Small intestine (tissue), 7 donors: Measurements from ENCODE around the gene ANKRA2. TPM values are rescaled to one million over a fixed set of nuclear protein-coding genes. Genes with fewer than 3 reads are reported as not detected.
A peak's percentile ranks its signal among the peaks of the same experiment; 100 is the strongest.
"Not testable (repeated sequence)": the region's sequence is repeated elsewhere in the genome, so short reads cannot be mapped to it uniquely, and the experiment has no call there.

Experiments
- DNase-seq, 2 donors: peaks; one replicate each; pipeline versions ENCODE4 v3.0.0 to v3.0.0-alpha.2; 2013
- FAIRE-seq: peaks from 2 replicates; lab custom pipeline; 2012; peaks lifted over from hg19 to GRCh38; lab: Jason Lieb, UNC
- H3K27ac ChIP-seq, 3 donors: one replicate each; pipeline ENCODE4 v1.5.1; 2013; ENCODE audit warnings: low read length in 2 of 3, mild to moderate bottlenecking in 2 of 3, control low read depth in 1 of 3, inconsistent platforms in 1 of 3, low read depth in 1 of 3, moderate library complexity in 1 of 3
- H3K27me3 ChIP-seq, 3 donors: one replicate each; pipeline ENCODE4 v1.6.1; 2013; ENCODE audit warnings: low read length in 3 of 3, inconsistent platforms in 1 of 3; ENCODE audit not compliant: control insufficient read depth in 3 of 3, insufficient read depth in 3 of 3
- H3K36me3 ChIP-seq, 3 donors: one replicate each; pipeline ENCODE4 v1.6.1; 2013; ENCODE audit warnings: low read length in 3 of 3, inconsistent platforms in 1 of 3, low read depth in 1 of 3, mild to moderate bottlenecking in 1 of 3, moderate library complexity in 1 of 3; ENCODE audit not compliant: control insufficient read depth in 3 of 3, insufficient read depth in 2 of 3
- H3K4me1 ChIP-seq, 3 donors: one replicate each; pipeline ENCODE4 v1.6.1; 2013; ENCODE audit warnings: low read length in 2 of 3, inconsistent platforms in 1 of 3, low read depth in 1 of 3, mild to moderate bottlenecking in 1 of 3, moderate library complexity in 1 of 3; ENCODE audit not compliant: control insufficient read depth in 3 of 3, insufficient read depth in 2 of 3
- H3K4me3 ChIP-seq, 3 donors: one replicate each; pipeline ENCODE4 v1.5.1; 2013; ENCODE audit warnings: low read length in 3 of 3, control low read depth in 1 of 3, inconsistent platforms in 1 of 3, low read depth in 1 of 3, mild to moderate bottlenecking in 1 of 3, moderate library complexity in 1 of 3
- H3K9me3 ChIP-seq, 2 donors: one replicate each; pipeline ENCODE4 v1.6.1; 2013; ENCODE audit warnings: low read depth in 1 of 2, low read length in 1 of 2; ENCODE audit not compliant: control insufficient read depth in 2 of 2, insufficient read depth in 1 of 2
- WGBS, 3 donors: extraction: QIAGEN DNeasy Blood & Tissue Kit; methylation state at CpG; one replicate each; pipeline ENCODE4 v1.1.7; 2013; 5-methylcytosine and 5-hydroxymethylcytosine counted together
- polyA plus RNA-seq, 4 donors: library from polyadenylated mRNA; stranded (reverse) in 3 of 4; unstranded in 1 of 4; fragments of 200-250 nt in 3 of 4; fragments of 120-200 nt in 1 of 4; gene quantifications; one replicate each; pipeline versions ENCODE4 v1.2.1 to v1.2.3, GENCODE V29; 2013
- donor health status: healthy with polysubstance abuse.
- donor health status: control.
- donor health status: control.
- donor health status: Bipolar disorder and iron deficiency.
- donor health status: healthy.

Gene ANKRA2
- polyA plus RNA-seq, 4 donors, result 9.2 to 37.9 (median 12.0) TPM

- no peaks in the 10 kb centered on the region for H3K27me3 ChIP-seq
- no peaks in the 10 kb centered on the region for H3K36me3 ChIP-seq
- no peak overlapping the region for H3K4me3 ChIP-seq
- H3K9me3 ChIP-seq, result no peaks in the 10 kb centered on the region
- H3K4me1 ChIP-seq, result no peaks in the 10 kb centered on the region
- DNase-seq (no peak), FAIRE-seq (no peak)
- no peak overlapping the region for H3K27ac ChIP-seq
- WGBS, 3 donors, result 68 to 74% (median 73%) methylated on average over 3 of the region's 3 CpGs
Observed at GRCh38 chr5:73525606-73526203, 39.7 kb downstream of the ANKRA2 start.

DNA sequence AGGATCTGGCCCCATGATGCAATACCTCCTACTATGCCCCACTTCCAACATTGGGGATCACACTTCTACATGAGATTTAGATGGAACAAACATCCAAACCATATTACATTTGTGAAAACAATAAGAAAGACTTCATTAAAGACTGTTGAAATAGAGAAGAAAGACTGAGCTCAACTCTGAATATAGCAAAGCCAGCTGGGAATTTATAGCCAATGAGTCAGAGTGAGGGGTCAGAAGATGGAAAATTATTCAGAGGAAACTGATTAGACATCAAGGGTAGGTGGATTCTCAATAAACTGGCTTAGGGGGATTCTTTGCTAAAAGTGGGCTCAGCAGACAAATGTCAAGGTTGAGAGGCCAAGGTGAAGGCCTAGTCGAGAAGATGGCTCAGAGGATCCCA lies 41.6 kb downstream of the ANKRA2 start:
- Histone ChIP-seq H3K36me3 (no peaks in the 10 kb centered on the region), H3K4me1 (no peaks in the 10 kb centered on the region), H3K27me3 (no peaks in the 10 kb centered on the region), H3K27ac (no peak overlapping the region), H3K9me3 (no peaks in the 10 kb centered on the region), H3K4me3 (no peak overlapping the region)
- 60 to 86% (median 77%) methylated on average over 1 of the region's 1 CpG for WGBS, 3 donors
- DNase-seq (no peak), FAIRE-seq (no peak)

- Histone ChIP-seq H3K4me3 (no peak overlapping the region), H3K4me1 (no peaks in the 10 kb centered on the region), H3K36me3 (no peaks in the 10 kb centered on the region), H3K9me3 (no peaks in the 10 kb centered on the region), H3K27me3 (no peaks in the 10 kb centered on the region), H3K27ac (no peak overlapping the region)
- FAIRE-seq, result no peak
- 86 to 90% (median 88%) methylated on average over 7 of the region's 7 CpGs for WGBS, 3 donors
- DNase-seq, result no peak
Observed at GRCh38 chr5:73522989-73523388, 42.5 kb downstream of the ANKRA2 start.

DNA sequence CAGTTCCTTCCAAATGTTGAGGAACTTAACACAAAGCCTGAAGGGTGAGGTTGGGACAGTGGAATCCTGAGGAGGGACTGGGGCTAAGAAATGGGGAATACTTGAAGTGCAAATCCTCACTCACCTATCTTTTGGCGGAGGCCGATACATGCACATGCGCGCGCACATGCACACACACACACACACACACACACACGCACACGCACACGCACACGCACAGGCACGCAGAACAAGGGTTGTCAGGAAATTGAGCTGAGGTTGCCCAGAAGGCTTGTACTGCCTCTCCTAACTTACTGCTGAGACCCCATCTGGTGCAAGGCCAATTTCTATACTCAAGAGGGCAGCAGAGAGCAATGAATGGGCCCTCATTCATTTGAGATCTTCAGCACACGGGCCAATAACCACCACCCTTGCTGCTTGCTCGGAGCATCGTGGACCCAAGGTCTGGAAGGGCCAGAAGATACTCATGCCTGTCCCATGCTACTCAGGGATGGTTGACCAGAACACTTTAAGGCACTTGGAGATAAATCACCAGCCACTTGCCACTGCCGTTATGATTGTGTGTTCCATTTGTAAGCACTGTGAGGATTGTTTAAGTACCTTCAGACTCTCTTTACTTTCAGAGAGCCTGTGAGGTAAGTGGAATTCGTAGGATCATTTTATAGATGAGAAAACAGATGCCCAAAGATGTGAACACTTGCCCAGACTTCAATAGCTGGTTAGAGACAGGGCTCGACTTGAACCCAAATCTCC lies 45.7 kb downstream of the ANKRA2 start:
- no peaks in the 10 kb centered on the region for H3K9me3 ChIP-seq
- peak; percentile 87 to 89 for DNase-seq
- no peak overlapping the region for H3K27ac ChIP-seq
- H3K27me3 ChIP-seq, result no peaks in the 10 kb centered on the region
- H3K4me1 ChIP-seq, result no peaks in the 10 kb centered on the region
- FAIRE-seq, result no peak
- H3K36me3 ChIP-seq, result no peaks in the 10 kb centered on the region
- 10 to 15% (median 10%) methylated on average over 16 of the region's 16 CpGs for WGBS, 3 donors
- H3K4me3 ChIP-seq, result no peak overlapping the region

DNA sequence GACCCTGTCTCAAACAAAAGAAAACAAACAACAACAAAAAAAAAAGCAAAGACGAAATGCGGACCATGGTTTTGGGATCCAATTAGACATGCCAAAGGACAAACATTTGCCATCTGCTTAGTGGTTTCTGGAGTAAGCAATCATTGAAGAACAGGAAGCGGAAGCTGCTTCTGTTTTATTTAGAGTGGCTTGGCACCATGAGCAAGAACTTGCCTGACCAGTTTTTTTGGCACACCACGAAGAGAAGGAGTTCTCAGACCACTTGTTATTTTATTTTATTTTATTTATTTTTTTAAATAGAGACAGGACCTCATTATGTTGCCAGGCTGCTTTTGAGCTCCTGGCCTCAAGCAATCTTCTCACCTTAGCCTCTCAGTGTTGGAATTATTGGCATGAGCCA lies 50.2 kb downstream of the ANKRA2 start:
- no peaks in the 10 kb centered on the region for H3K36me3 ChIP-seq
- no peak overlapping the region for H3K4me3 ChIP-seq
- H3K9me3 ChIP-seq, result no peaks in the 10 kb centered on the region
- H3K27ac ChIP-seq, result no peak overlapping the region
- peaks cover 0 to 5% (median 0%) of the 10 kb centered on the region in 3 donors for H3K4me1 ChIP-seq
- DNase-seq (peak in 1 of 2 donors; percentile 43), FAIRE-seq (no peak)
- no peaks in the 10 kb centered on the region for H3K27me3 ChIP-seq
- 39 to 45% (median 42%) methylated on average over 4 of the region's 4 CpGs for WGBS, 3 donors

DNA sequence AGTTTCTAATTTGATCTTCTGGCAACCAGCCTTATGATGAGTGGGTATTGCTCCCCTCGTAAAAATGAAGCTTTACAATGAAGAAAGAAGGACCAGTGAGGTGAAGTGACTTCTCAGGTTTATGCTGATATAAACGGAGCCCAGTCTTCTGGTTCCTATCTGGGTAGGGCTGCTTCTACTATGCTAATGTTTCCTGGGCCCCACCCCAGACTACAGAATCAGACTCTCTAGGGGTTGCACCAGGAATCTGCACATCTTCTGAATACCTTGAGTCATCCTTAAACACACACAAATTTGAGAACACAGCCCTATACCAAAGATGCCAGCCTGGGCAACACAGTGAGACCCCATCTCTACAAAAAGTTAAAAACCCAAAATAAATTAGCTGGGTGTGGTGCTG lies 51.0 kb downstream of the ANKRA2 start:
- Histone ChIP-seq H3K27me3 (no peaks in the 10 kb centered on the region), H3K36me3 (no peaks in the 10 kb centered on the region), H3K9me3 (no peaks in the 10 kb centered on the region), H3K27ac (peak overlapping the region in 1 of 3 donors; percentile 53), H3K4me1 (peaks cover 0 to 5% (median 0%) of the 10 kb centered on the region in 3 donors), H3K4me3 (no peak overlapping the region)
- no peak for FAIRE-seq
- no peak for DNase-seq
- 62 to 77% (median 69%) methylated on average over 2 of the region's 2 CpGs for WGBS, 3 donors

DNA sequence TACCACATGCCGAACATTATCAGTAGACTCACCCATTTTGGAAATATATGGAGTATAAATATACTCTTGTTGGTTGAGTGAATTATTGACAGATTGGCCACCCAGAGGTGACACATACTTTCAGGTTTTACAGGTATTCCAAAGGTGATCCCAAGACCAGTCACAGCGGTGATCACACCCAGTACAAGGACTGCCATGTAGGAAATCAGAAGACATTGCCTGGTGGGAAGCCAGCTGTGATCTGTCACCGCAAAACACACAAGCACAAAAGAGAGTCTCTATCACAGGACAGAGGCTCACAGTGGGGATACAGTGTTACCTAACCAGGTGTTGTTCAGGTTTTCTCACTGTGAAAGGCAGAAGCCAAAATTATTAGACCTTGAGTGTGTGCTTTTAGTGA lies 51.4 kb downstream of the ANKRA2 start:
- FAIRE-seq (no peak), DNase-seq (peak; percentile 29 to 69)
- Histone ChIP-seq H3K9me3 (no peaks in the 10 kb centered on the region), H3K36me3 (no peaks in the 10 kb centered on the region), H3K27ac (peak overlapping the region in 1 of 3 donors; percentile 53), H3K27me3 (no peaks in the 10 kb centered on the region), H3K4me1 (peaks cover 0 to 5% (median 0%) of the 10 kb centered on the region in 3 donors), H3K4me3 (no peak overlapping the region)
- 56 to 88% (median 83%) methylated on average over 3 of the region's 3 CpGs for whole genome bisulfite sequencing, 3 donors

GRCh38 chr5:73508521-73508920 lies 56.9 kb downstream of the ANKRA2 start:
- H3K36me3 ChIP-seq, H3K4me3 ChIP-seq, H3K27ac ChIP-seq, H3K4me1 ChIP-seq, H3K27me3 ChIP-seq, FAIRE-seq, DNase-seq, H3K9me3 ChIP-seq: not testable (repeated sequence)
- WGBS, 3 donors, result 94 to 98% (median 95%) methylated on average over 26 of the region's 26 CpGs
